Neural cell (in vitro differentiated cells): ENCODE data around the gene FAP. TPM values are rescaled to one million over a fixed set of nuclear protein-coding genes. Genes with fewer than 3 reads are reported as not detected.

Experiments used
- H2AFZ ChIP-seq: fragments of 200-600, 300-800 bp; sonication (generic), shearing (Covaris generic); 2 replicates; pipeline ENCODE4 v1.6.0; 2014; ENCODE audit warnings: low read depth, mild to moderate bottlenecking, antibody characterized with exemption, low read length, moderate library complexity
- H3F3A ChIP-seq: fragments of 200-600 bp; shearing (Covaris generic); 2 replicates; pipeline ENCODE4 v1.6.1; 2016; ENCODE audit warnings: mild to moderate bottlenecking, moderate library complexity, mixed read lengths, antibody characterized with exemption, low read length; ENCODE audit not compliant: insufficient read depth, poor library complexity, severe bottlenecking
- H3K27ac ChIP-seq: fragments of 200-600, 300-800 bp; sonication (generic), shearing (Covaris generic); 2 replicates; pipeline ENCODE4 v1.5.1; 2014; ENCODE audit warnings: mild to moderate bottlenecking, low read length, moderate library complexity
- H3K27me3 ChIP-seq: fragments of 300-800, 200-600 bp; sonication (generic), shearing (Covaris generic); 2 replicates; pipeline ENCODE4 v1.6.0; 2014; ENCODE audit warnings: mild to moderate bottlenecking, low read depth, low read length, moderate library complexity; ENCODE audit not compliant: insufficient read depth
- H3K36me3 ChIP-seq: fragments of 300-800, 200-600 bp; sonication (generic), shearing (Covaris generic); 2 replicates; pipeline ENCODE4 v1.5.1; 2014; ENCODE audit warnings: mild to moderate bottlenecking, antibody characterized with exemption, low read length, moderate library complexity; ENCODE audit not compliant: insufficient read depth
- H3K4me2 ChIP-seq: fragments of 300-800, 200-600 bp; sonication (generic), shearing (Covaris generic); 2 replicates; pipeline ENCODE4 v1.6.0; 2014; ENCODE audit warnings: mild to moderate bottlenecking, low read length
- H3K4me3 ChIP-seq: fragments of 300-800, 200-600 bp; sonication (generic), shearing (Covaris generic); 2 replicates; pipeline ENCODE4 v1.5.1; 2014; ENCODE audit warnings: mild to moderate bottlenecking, low read length, moderate library complexity
- H3K79me2 ChIP-seq: fragments of 200-600 bp; shearing (Covaris generic); replicated peaks from 2 replicates; pipeline ENCODE4 v1.6.0; 2014; ENCODE audit warnings: mild to moderate bottlenecking, low read length, moderate library complexity; ENCODE audit not compliant: insufficient read depth
- H3K9ac ChIP-seq: fragments of 300-800, 200-600 bp; sonication (generic), shearing (Covaris generic); 2 replicates; pipeline ENCODE4 v1.6.1; 2016; ENCODE audit warnings: mild to moderate bottlenecking, low read length, mixed read lengths
- H3K9me2 ChIP-seq: fragments of 200-600 bp; shearing (Covaris generic); 2 replicates; pipeline ENCODE4 v1.6.1; 2016; ENCODE audit warnings: mild to moderate bottlenecking, low read length, mixed read lengths; ENCODE audit not compliant: insufficient read depth
- H3K9me3 ChIP-seq: fragments of 200-600, 300-800 bp; sonication (generic), shearing (Covaris generic); 2 replicates; pipeline ENCODE4 v1.6.1; 2016; ENCODE audit warnings: mild to moderate bottlenecking, mixed run types, low read length, moderate library complexity, mixed read lengths
- H4K20me1 ChIP-seq: fragments of 200-600 bp; shearing (Covaris generic); 2 replicates; pipeline ENCODE4 v1.6.1; 2016; ENCODE audit warnings: mild to moderate bottlenecking, mixed run types; ENCODE audit not compliant: insufficient read depth
- CTCF ChIP-seq: fragments of 450-650 bp; IDR thresholded peaks from 2 replicates; pipeline ENCODE4 v1.5.1; 2014; ENCODE audit warnings: antibody characterized with exemption, mild to moderate bottlenecking, moderate library complexity; ENCODE audit not compliant: poor library complexity, severe bottlenecking
- EP300 ChIP-seq: fragments of 450-650 bp; conservative IDR thresholded peaks from 2 replicates; pipeline ENCODE4 v1.6.1; 2014; ENCODE audit warnings: antibody characterized with exemption, mild to moderate bottlenecking, moderate library complexity; ENCODE audit not compliant: poor library complexity, severe bottlenecking
- EZH2 ChIP-seq: fragments of 200-600, 300-800 bp; shearing (Covaris generic), sonication (generic); IDR thresholded peaks from 2 replicates; pipeline ENCODE4 v1.6.1; 2014; ENCODE audit warnings: antibody characterized with exemption, low read length, borderline replicate concordance, mild to moderate bottlenecking; ENCODE audit not compliant: insufficient read depth, poor library complexity, severe bottlenecking
- MXI1 ChIP-seq: fragments of 450-650 bp; conservative IDR thresholded peaks from 2 replicates; pipeline ENCODE4 v1.6.1; 2014; ENCODE audit warnings: antibody characterized with exemption, mild to moderate bottlenecking; ENCODE audit not compliant: poor library complexity, severe bottlenecking
- POLR2AphosphoS5 ChIP-seq: IDR thresholded peaks from 2 replicates; pipeline ENCODE4 v1.6.1; 2012
- RAD21 ChIP-seq: fragments of 450-650 bp; conservative IDR thresholded peaks from 2 replicates; pipeline ENCODE4 v1.6.1; 2014; ENCODE audit warnings: antibody characterized with exemption, mild to moderate bottlenecking, moderate library complexity
- REST ChIP-seq: IDR thresholded peaks from 2 replicates; pipeline ENCODE4 v1.6.1; 2012; ENCODE audit warnings: borderline replicate concordance
- SMC3 ChIP-seq: fragments of 450-650 bp; conservative IDR thresholded peaks from 2 replicates; pipeline ENCODE4 v1.6.1; 2014; ENCODE audit warnings: antibody characterized with exemption, mild to moderate bottlenecking, moderate library complexity; ENCODE audit not compliant: poor library complexity
- TAF1 ChIP-seq: IDR thresholded peaks from 2 replicates; pipeline ENCODE4 v1.6.1; 2012; ENCODE audit warnings: low read depth
- polyA plus RNA-seq: library from polyadenylated mRNA; depleted of rRNA; stranded (reverse); fragments of >200 nt; gene quantifications from 2 replicates; pipeline ENCODE4 v1.2.3, GENCODE V29; 2014

The FAP gene
- polyA plus RNA-seq, 1 donor from 2014 or later: 0.16 TPM

- Histone ChIP-seq H3K9me3 (no peaks in the 10 kb centered on the region), H2AFZ (no peak overlapping the region), H3K9me2 (no peaks in the 10 kb centered on the region), H3K9ac (no peak overlapping the region), H4K20me1 (no peaks in the 10 kb centered on the region), H3K4me2 (no peak overlapping the region), H3K4me3 (no peak overlapping the region), H3K27me3 (no peaks in the 10 kb centered on the region), H3K36me3 (no peaks in the 10 kb centered on the region), H3F3A (no peaks in the 10 kb centered on the region), H3K79me2 (no peaks in the 10 kb centered on the region), H3K27ac (no peak overlapping the region)
- TF ChIP-seq MXI1: no peak
- TF ChIP-seq TAF1: no peak
- TF ChIP-seq EP300: no peak
- no peak for TF ChIP-seq REST
- TF ChIP-seq SMC3: no peak
- TF ChIP-seq RAD21: no peak
- TF ChIP-seq EZH2: no peak
- TF ChIP-seq POLR2AphosphoS5: no peak
- no peak for TF ChIP-seq CTCF
These were observed 34.1 kb upstream of the FAP start for GRCh38 chr2:162277381-162277780.

GRCh38 chr2:162267996-162268395 lies 24.8 kb upstream of the FAP start:
- H3K27me3 ChIP-seq: no peaks in the 10 kb centered on the region

More at GRCh38 chr2:162267996-162268395, 24.8 kb upstream of the FAP start:
- Histone ChIP-seq H3K36me3 (no peaks in the 10 kb centered on the region), H3K27ac (no peak overlapping the region), H3K4me2 (no peak overlapping the region), H3K79me2 (no peaks in the 10 kb centered on the region), H3K9me3 (no peaks in the 10 kb centered on the region), H3K9ac (no peak overlapping the region), H3F3A (no peaks in the 10 kb centered on the region), H3K4me3 (no peak overlapping the region), H3K9me2 (no peaks in the 10 kb centered on the region), H2AFZ (no peak overlapping the region), H4K20me1 (no peaks in the 10 kb centered on the region)
- TF ChIP-seq POLR2AphosphoS5: no peak
- TF ChIP-seq RAD21: no peak
- no peak for TF ChIP-seq MXI1
- no peak for TF ChIP-seq EP300
- TF ChIP-seq EZH2: no peak
